B cell (primary cell): ENCODE data around the gene SPDYE18.
"Not testable (repeated sequence)": the region's sequence is repeated elsewhere in the genome, so short reads cannot be mapped to it uniquely, and the experiment has no call there.

Experiments used
- CTCF ChIP-seq: fragments of 200-600 bp; IDR thresholded peaks from one replicate; pipeline ENCODE4 v1.8.0; 2022; ENCODE audit warnings: antibody characterized with exemption, mild to moderate bottlenecking
- EZH2 ChIP-seq: IDR thresholded peaks from 2 replicates; pipeline ENCODE4 v1.6.1; 2012; ENCODE audit warnings: borderline replicate concordance, low read depth, mild to moderate bottlenecking, moderate library complexity, low read length; ENCODE audit not compliant: insufficient read depth, poor library complexity, severe bottlenecking

GRCh38 chr7:77003241-77003640 lies 59.1 kb downstream of the SPDYE18 start:
- not testable (repeated sequence) for TF ChIP-seq CTCF, EZH2
